ENCODE measurements around the gene TSPAN3. TPM values are rescaled to one million over a fixed set of nuclear protein-coding genes. Genes with fewer than 3 reads are reported as not detected.

TSPAN3 gene
- total RNA-seq, 1 donor from 2014 or later: 352 TPM

GRCh38 chr15:77032647-77033416 lies 38.1 kb downstream of the TSPAN3 start:
- Mint-ChIP-seq H3K4me1 (ENCODE audit: low read depth) (peaks cover 2% of the 10 kb centered on the region), H3K4me3 (ENCODE audit: low read depth) (no peak overlapping the region), H3K9me3 (ENCODE audit: low read depth) (no peaks in the 10 kb centered on the region), H3K27me3 (no peaks in the 10 kb centered on the region), H3K36me3 (ENCODE audit: insufficient read depth) (peaks cover 1% of the 10 kb centered on the region), H3K27ac (no peak overlapping the region)
- no peak for DNase-seq (ENCODE audit: low spot score, unreplicated experiment)
- no peak for TF ChIP-seq CTCF (IDR thresholded peaks at IDR 0.05; ENCODE audit: unreplicated experiment)

GRCh38 chr15:77032052-77032646 lies 38.8 kb downstream of the TSPAN3 start:
- no peak for TF ChIP-seq CTCF (IDR thresholded peaks at IDR 0.05; ENCODE audit: unreplicated experiment)
- peak; percentile 8 for DNase-seq (ENCODE audit: low spot score, unreplicated experiment)
- Mint-ChIP-seq H3K4me3 (ENCODE audit: low read depth) (no peak overlapping the region), H3K27me3 (peaks cover 4% of the 10 kb centered on the region), H3K36me3 (ENCODE audit: insufficient read depth) (peaks cover under 1% of the 10 kb centered on the region), H3K27ac (no peak overlapping the region), H3K9me3 (ENCODE audit: low read depth) (no peaks in the 10 kb centered on the region), H3K4me1 (ENCODE audit: low read depth) (peaks cover 2% of the 10 kb centered on the region)

- H3K9me3 Mint-ChIP-seq (ENCODE audit: low read depth): no peaks in the 10 kb centered on the region
- no peak for TF ChIP-seq CTCF (IDR thresholded peaks at IDR 0.05; ENCODE audit: unreplicated experiment)
- no peaks in the 10 kb centered on the region for H3K36me3 Mint-ChIP-seq (ENCODE audit: insufficient read depth)
- H3K27ac Mint-ChIP-seq: no peak overlapping the region
- peaks cover 2% of the 10 kb centered on the region for H3K4me1 Mint-ChIP-seq (ENCODE audit: low read depth)
- H3K4me3 Mint-ChIP-seq (ENCODE audit: low read depth): no peak overlapping the region
- DNase-seq (ENCODE audit: low spot score, unreplicated experiment): peak; percentile 8
- peaks cover 8% of the 10 kb centered on the region for H3K27me3 Mint-ChIP-seq
Observed at GRCh38 chr15:77031376-77032050, 39.4 kb downstream of the TSPAN3 start.

GRCh38 chr15:77030928-77031375 lies 40.0 kb downstream of the TSPAN3 start:
- no peaks in the 10 kb centered on the region for H3K9me3 Mint-ChIP-seq (ENCODE audit: low read depth)
- H3K36me3 Mint-ChIP-seq (ENCODE audit: insufficient read depth): no peaks in the 10 kb centered on the region
- peaks cover 2% of the 10 kb centered on the region for H3K4me1 Mint-ChIP-seq (ENCODE audit: low read depth)
- no peak overlapping the region for H3K4me3 Mint-ChIP-seq (ENCODE audit: low read depth)
- H3K27ac Mint-ChIP-seq: no peak overlapping the region
- peak; percentile 9 for DNase-seq (ENCODE audit: low spot score, unreplicated experiment)
- H3K27me3 Mint-ChIP-seq: peaks cover 11% of the 10 kb centered on the region
- no peak for TF ChIP-seq CTCF (IDR thresholded peaks at IDR 0.05; ENCODE audit: unreplicated experiment)
